Activated effector memory CD4-positive, alpha-beta T cell treated with Interleukin-2 at 50 U/mL for 16 hours (primary cell): Measurements from ENCODE around the gene APP.
"Not testable (repeated sequence)": the region's sequence is repeated elsewhere in the genome, so short reads cannot be mapped to it uniquely, and the experiment has no call there.

ENCODE experiments used
- DNase-seq: peaks from one replicate; pipeline ENCODE4 v3.0.0-alpha.2; 2020

Gene APP

GRCh38 chr21:26057477-26058170, 112.9 kb downstream of the APP start:
- DNase-seq, result no peak

DNA sequence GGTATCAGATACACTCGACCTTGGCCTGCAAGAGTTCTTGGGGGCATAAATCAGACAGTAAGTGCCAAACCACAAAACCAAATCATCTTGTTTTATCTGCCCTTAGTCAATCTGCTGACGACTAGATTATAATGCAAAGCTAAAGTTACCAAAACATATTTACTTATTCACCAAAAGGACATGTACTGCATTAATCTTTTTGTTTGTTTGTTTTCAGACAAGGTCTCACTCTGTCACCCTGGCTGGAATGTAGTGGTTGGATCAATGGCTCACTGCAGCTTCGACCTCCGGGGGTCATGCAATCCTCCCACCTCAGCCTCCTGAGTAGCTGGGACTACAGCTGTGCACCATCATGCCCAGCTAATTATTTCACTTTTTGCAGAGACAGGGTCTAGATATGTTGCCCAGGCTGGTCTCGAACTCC, 114.7 kb downstream of the APP start:
- no peak for DNase-seq

- DNase-seq, result no peak
Measured at GRCh38 chr21:26055010-26055409, 115.6 kb downstream of the APP start.

GRCh38 chr21:26052057-26052456, 118.5 kb downstream of the APP start:
- DNase-seq, result no peak

- DNase-seq, result no peak
Measured at GRCh38 chr21:26050857-26051256, 119.7 kb downstream of the APP start.

GRCh38 chr21:26049803-26050202, 120.8 kb downstream of the APP start:
- DNase-seq, result no peak

DNA sequence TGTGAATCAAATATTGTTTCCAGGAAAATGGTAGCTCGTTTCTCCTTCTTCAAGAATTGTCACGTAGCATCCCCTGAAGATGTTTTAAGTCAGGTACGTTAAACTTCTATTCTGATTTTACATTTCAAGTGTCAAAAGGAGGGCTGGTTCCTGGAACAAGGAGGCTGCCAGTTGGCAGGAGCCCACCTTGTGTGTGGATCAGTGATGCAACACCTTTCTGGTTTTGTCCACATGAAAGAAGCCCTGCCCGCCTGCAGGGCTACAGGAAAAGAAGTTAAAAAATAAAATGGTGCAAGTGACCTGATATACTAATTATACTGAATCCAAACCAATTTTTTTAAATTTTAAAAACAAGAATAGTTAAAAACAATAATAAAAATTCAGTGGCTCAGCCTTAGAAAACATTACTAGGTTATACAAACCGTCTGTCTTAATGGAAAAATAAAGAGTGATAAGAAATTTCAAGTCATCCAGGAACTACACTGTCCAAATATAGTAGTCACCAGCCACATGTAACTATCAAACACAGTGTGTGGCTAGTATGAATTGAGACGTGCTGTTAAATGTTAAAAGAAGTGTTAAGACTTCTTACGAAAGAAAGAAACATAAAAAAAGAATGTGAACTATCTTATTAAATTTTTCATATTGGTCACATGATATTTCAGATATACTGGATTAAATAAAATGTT, 123.1 kb downstream of the APP start:
- no peak for DNase-seq

DNA sequence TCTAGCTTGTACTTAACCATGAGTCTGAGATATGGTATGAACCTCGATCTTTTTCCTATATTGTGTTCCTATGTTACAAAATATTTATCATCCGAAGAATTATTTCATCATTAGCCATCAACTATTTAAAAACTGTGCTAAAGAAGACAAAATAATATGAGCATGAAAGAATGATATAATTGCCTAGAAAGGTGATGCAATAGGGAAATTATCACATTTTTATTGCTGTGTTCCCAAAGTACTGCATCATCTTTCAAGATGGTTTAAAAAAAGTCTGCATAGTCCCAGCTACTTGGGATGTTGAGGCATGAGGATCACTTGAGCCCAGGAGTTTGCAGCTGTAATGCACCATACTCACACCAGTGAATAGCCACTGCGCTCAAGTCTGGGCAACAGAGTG, 126.7 kb downstream of the APP start:
- DNase-seq, result no peak

- DNase-seq, result no peak
Measured at GRCh38 chr21:26042181-26042876, 128.2 kb downstream of the APP start.

DNA sequence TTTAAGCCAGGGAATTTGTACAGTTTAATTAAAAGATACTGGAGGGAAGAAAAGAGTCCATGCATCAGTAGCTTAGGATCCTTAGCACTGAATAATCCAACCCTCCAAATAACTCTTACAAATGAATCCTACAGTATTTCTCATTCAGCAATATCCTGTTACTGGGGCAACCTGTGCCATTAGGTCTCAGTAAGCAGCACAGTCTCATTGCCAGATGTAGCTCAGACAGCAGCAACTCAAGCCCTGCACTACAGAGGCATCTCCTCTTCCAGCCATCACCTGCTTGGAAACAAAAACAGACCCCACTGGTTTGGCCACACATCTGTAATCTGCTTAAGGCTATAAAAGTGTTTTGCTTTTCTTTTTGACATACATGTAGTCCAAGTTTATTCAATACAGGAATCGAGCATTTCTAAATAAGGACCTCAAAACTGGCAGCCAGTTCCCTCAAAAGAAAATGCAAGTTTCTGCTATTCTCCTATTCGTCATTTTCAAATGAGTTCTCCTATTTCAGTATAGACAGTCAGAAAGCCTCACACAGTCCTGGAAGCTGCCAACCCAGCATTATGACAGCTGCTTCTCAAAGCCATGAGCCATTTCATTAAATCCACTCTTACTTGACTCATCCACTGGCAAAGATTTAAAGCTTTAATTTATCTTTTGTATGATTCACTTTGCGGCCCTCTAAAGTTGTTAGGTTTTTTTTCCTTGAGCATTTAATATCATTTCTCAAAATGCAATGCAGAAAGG, 129.0 kb downstream of the APP start:
- DNase-seq, result no peak

- DNase-seq, result no peak
Measured at GRCh38 chr21:26036916-26037315, 133.7 kb downstream of the APP start.

DNA sequence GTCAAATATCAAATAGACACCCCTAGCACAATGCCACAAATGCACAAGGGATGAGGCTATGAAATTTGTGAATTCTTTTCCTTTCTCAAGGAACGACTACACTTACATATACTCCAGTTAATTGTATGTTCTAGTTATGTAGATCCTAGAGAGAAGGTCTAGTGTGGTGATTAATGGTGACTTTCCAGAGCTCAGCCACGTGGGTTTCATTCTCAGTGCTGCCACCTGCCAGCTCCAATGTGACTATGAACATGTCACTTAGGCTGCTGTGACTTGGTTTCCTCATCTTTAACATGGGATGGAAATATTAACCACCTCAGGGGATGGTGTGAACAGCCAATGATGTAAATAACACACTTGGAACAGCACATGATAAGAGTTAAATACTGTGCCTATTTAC, 138.3 kb downstream of the APP start:
- DNase-seq, result no peak

GRCh38 chr21:26028183-26028582, 142.4 kb downstream of the APP start:
- DNase-seq, result no peak

DNA sequence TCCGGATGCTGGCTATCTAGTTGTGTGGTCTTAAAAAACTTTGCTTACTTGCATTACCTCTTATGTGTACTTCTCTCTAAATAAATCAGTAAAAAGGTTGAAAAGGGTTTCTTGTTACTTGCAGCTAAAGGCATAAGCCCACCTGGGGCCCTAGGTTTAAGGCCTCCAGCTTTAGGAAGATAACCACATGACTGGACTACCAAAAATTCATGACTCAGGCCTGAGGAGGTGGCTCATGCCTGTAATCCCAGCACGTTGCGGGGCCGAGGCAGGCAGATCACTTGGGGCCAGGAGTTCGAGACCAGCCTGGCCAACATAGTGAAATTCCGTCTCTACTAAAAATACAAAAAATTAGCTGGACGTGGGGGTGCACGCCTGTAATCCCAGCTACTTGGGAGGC, 142.9 kb downstream of the APP start:
- DNase-seq, result no peak

DNA sequence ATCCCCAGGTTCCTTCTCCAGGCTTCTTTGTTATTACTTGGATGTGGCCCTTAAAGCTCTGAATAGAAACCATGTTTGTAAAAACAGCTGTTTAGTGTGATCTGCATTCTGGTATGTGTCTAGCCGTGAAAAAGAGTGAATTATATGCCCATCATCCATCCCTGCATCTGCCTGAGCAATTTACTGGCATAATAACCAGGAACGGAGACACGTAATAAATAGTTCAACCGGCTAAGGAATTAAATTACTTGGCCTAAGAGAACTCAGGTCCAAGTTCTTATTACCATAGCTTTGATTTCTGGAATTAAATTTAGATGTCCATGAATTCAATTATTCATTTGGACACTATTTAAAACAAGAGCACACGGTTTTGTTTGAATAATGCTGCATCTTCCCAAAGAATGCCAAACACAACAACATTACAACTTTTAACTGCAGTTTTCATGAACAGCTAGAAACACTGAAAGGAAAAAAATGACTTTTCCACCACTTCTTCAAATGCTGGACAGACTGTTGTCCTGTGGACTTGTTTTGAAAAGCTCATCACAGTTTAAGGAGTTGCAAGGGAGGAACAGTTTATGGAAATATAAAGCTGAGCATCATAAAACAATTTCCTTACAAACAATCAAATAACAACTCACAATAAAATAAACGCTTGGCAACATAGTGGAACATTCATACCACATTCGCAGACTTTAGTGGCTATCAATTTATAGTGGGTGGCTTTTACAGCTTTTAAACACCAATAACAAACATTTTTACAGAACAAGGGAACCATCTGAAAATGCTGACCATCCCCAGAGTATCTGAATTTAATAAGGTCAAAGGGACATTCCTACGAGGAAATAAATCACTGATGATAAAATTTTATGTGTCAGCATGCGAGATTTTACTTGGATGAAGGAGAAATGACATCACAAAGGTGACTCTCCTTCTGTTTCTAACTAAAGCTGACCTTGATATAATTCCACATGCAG, 144.7 kb downstream of the APP start:
- no peak for DNase-seq

DNA sequence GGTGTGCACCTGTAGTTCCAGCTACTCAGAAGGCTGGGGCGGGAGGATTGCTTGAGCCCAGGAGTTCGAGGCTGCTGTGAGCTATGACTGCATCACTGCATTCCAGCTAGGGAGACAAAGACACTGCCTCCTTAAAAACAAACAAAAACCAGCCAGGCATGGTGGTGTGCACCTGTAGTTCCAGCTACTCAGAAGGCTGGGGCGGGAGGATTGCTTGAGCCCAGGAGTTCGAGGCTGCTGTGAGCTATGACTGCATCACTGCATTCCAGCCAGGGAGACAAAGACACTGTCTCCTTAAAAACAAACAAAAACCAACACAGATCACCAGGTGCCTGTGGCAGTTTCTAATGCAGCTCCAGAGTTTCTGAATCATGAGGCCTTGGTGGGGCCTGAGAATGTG, 147.2 kb downstream of the APP start:
- DNase-seq, result not testable (repeated sequence)

- not testable (repeated sequence) for DNase-seq
Measured at GRCh38 chr21:26022598-26023337, 147.8 kb downstream of the APP start.

- DNase-seq, result no peak
Measured at GRCh38 chr21:26020510-26020909, 150.1 kb downstream of the APP start.

- DNase-seq, result no peak
Measured at GRCh38 chr21:26020081-26020480, 150.5 kb downstream of the APP start.

GRCh38 chr21:26019236-26019635, 151.3 kb downstream of the APP start:
- no peak for DNase-seq

GRCh38 chr21:26013970-26014369, 156.6 kb downstream of the APP start:
- DNase-seq, result no peak
